Esophagus muscularis mucosa (tissue), 3 donors: Measurements from ENCODE around the gene KDM5B.

Experiments
- POLR2AphosphoS5 ChIP-seq, 2 donors: sonication (generic); formaldehyde crosslinking; IDR thresholded peaks; one replicate each; pipeline ENCODE4 v1.6.1; 2017; ENCODE audit warnings: antibody characterized with exemption in 2 of 2
- TF ChIP-seq, protein P1 (sequence below), 3 experiments: fragments of 200-600 bp in 2 of 3; fragments of 450-650 bp in 1 of 3; sonication (generic) in 2 of 3; IDR thresholded peaks; one replicate each; pipeline ENCODE4 v1.5.1; 2017 to 2019; ENCODE audit warnings: antibody characterized with exemption in 3 of 3, mild to moderate bottlenecking in 2 of 3, moderate library complexity in 1 of 3

DNA sequence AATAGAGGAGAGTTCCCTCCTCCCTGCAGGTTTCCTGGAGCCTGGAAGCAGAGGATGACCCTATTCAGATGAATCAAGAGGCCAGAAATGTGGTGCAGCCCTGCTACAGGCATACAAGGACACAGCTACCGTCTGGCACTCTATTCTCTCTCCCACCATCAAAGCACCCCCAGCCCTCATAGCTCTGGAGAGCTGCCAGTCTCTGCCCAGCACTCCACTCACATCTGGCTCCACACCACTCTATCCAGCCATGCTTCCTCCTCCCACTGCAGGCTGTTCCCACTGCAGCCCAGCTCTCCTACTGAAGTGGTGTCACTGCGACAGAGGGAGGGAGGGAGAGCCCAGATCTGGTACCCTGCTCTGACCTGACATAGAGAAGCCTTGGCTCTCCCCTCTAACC is 116.4 kb downstream of the KDM5B start:
- TF ChIP-seq, protein P1, sequence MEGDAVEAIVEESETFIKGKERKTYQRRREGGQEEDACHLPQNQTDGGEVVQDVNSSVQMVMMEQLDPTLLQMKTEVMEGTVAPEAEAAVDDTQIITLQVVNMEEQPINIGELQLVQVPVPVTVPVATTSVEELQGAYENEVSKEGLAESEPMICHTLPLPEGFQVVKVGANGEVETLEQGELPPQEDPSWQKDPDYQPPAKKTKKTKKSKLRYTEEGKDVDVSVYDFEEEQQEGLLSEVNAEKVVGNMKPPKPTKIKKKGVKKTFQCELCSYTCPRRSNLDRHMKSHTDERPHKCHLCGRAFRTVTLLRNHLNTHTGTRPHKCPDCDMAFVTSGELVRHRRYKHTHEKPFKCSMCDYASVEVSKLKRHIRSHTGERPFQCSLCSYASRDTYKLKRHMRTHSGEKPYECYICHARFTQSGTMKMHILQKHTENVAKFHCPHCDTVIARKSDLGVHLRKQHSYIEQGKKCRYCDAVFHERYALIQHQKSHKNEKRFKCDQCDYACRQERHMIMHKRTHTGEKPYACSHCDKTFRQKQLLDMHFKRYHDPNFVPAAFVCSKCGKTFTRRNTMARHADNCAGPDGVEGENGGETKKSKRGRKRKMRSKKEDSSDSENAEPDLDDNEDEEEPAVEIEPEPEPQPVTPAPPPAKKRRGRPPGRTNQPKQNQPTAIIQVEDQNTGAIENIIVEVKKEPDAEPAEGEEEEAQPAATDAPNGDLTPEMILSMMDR (IDR thresholded peaks at IDR 0.05): no peak
- TF ChIP-seq POLR2AphosphoS5 (IDR thresholded peaks at IDR 0.05): no peak
